NCI-H345 treated with DMSO at 0.1 percent for 48 hours (cell line): ENCODE results near the gene CADM3.

Experiments
- DNase-seq: peaks from one replicate; lab custom pipeline; 2025; ENCODE audit not compliant: unreplicated experiment; lab: John Stamatoyannopoulos, UW

CADM3 gene

GRCh38 chr1:159206110-159206509 lies 34.7 kb downstream of the CADM3 start:
- DNase-seq = no peak

GRCh38 chr1:159207080-159207479 lies 35.7 kb downstream of the CADM3 start:
- no peak for DNase-seq

GRCh38 chr1:159207774-159208173 lies 36.4 kb downstream of the CADM3 start:
- no peak for DNase-seq

GRCh38 chr1:159208175-159208825 lies 36.9 kb downstream of the CADM3 start:
- no peak for DNase-seq

GRCh38 chr1:159209061-159209460 lies 37.6 kb downstream of the CADM3 start:
- no peak for DNase-seq

- peak; percentile 8 for DNase-seq
Observed at GRCh38 chr1:159211331-159212136, 40.1 kb downstream of the CADM3 start.

- no peak for DNase-seq
Observed at GRCh38 chr1:159212596-159212995, 41.2 kb downstream of the CADM3 start.

GRCh38 chr1:159214149-159214760 lies 42.8 kb downstream of the CADM3 start:
- peak; percentile 55 for DNase-seq

GRCh38 chr1:159218649-159219636 lies 47.5 kb downstream of the CADM3 start:
- DNase-seq = peak; percentile 63

- no peak for DNase-seq
Observed at GRCh38 chr1:159222075-159222865, 50.9 kb downstream of the CADM3 start.

- DNase-seq = no peak
Observed at GRCh38 chr1:159223004-159223403, 51.6 kb downstream of the CADM3 start.

GRCh38 chr1:159228554-159228953 lies 57.1 kb downstream of the CADM3 start:
- DNase-seq = no peak

GRCh38 chr1:159229260-159229885 lies 58.0 kb downstream of the CADM3 start:
- no peak for DNase-seq

GRCh38 chr1:159229896-159230295 lies 58.5 kb downstream of the CADM3 start:
- DNase-seq = no peak

GRCh38 chr1:159239551-159240220 lies 68.3 kb downstream of the CADM3 start:
- DNase-seq = no peak

- no peak for DNase-seq
Observed at GRCh38 chr1:159247266-159247665, 75.9 kb downstream of the CADM3 start.

GRCh38 chr1:159248311-159248710 lies 76.9 kb downstream of the CADM3 start:
- no peak for DNase-seq

- DNase-seq = no peak
Observed at GRCh38 chr1:159250638-159251216, 79.3 kb downstream of the CADM3 start.
